Amniotic stem cell (primary cell): ENCODE data around the gene CDKN2D.
A peak's percentile ranks its signal among the peaks of the same experiment; 100 is the strongest.
"Not testable (repeated sequence)": the region's sequence is repeated elsewhere in the genome, so short reads cannot be mapped to it uniquely, and the experiment has no call there.

ENCODE experiments used
- DNase-seq: peaks from one replicate; lab custom pipeline; 2025; lab: John Stamatoyannopoulos, UW

The CDKN2D gene

GRCh38 chr19:10551698-10552301, 17.0 kb downstream of the CDKN2D start:
- DNase-seq = no peak

- DNase-seq = not testable (repeated sequence)
These were observed 17.8 kb downstream of the CDKN2D start for GRCh38 chr19:10551006-10551405.

- no peak for DNase-seq
These were observed 18.4 kb downstream of the CDKN2D start for GRCh38 chr19:10550336-10550735.

GRCh38 chr19:10549733-10550132, 19.0 kb downstream of the CDKN2D start:
- DNase-seq = no peak

- DNase-seq = no peak
These were observed 20.0 kb downstream of the CDKN2D start for GRCh38 chr19:10548746-10549276.

GRCh38 chr19:10546817-10547216, 22.0 kb downstream of the CDKN2D start:
- DNase-seq = no peak

GRCh38 chr19:10544753-10545251, 24.0 kb downstream of the CDKN2D start:
- DNase-seq = no peak

GRCh38 chr19:10544242-10544752, 24.5 kb downstream of the CDKN2D start:
- DNase-seq = no peak

- peak; percentile 55 for DNase-seq
These were observed 25.1 kb downstream of the CDKN2D start, which contains the start of gene ATG4D for GRCh38 chr19:10543420-10544241. Gene ATG4D (plus strand): TSS chr19:10543904. CDS start chr19:10544091, 187 bp downstream.

- DNase-seq = no peak
These were observed 25.7 kb downstream of the CDKN2D start for GRCh38 chr19:10543059-10543419.

- DNase-seq = not testable (repeated sequence)
These were observed 29.8 kb downstream of the CDKN2D start for GRCh38 chr19:10539016-10539415.

GRCh38 chr19:10538204-10538983, 30.4 kb downstream of the CDKN2D start:
- DNase-seq = no peak

GRCh38 chr19:10537668-10538067, 31.1 kb downstream of the CDKN2D start:
- DNase-seq = no peak

- no peak for DNase-seq
These were observed 33.2 kb downstream of the CDKN2D start for GRCh38 chr19:10535613-10536012.

GRCh38 chr19:10533646-10534386, 35.0 kb downstream of the CDKN2D start:
- DNase-seq = peak; percentile 75

- no peak for DNase-seq
These were observed 36.3 kb downstream of the CDKN2D start for GRCh38 chr19:10532457-10532856.

GRCh38 chr19:10526887-10527286, 41.9 kb downstream of the CDKN2D start:
- not testable (repeated sequence) for DNase-seq

GRCh38 chr19:10525636-10526035, 43.1 kb downstream of the CDKN2D start:
- DNase-seq = no peak

GRCh38 chr19:10523135-10523636, 45.6 kb downstream of the CDKN2D start:
- DNase-seq = no peak

GRCh38 chr19:10521461-10522171, 47.2 kb downstream of the CDKN2D start:
- DNase-seq = no peak
